Ramos (cell line): ENCODE results near the gene RNF181.
"Not testable (repeated sequence)": the region's sequence is repeated elsewhere in the genome, so short reads cannot be mapped to it uniquely, and the experiment has no call there.

Experiments used
- in situ Hi-C: fragments of 300-500 bp; cut with MboI; formaldehyde crosslinking; loops from one replicate; pipeline ENCODE4 v1.14.3; 2022; ENCODE audit warnings: low sequenced_read_pairs; ENCODE audit not compliant: unreplicated experiment

Gene RNF181

GRCh38 chr2:85575739-85576138 is 19.8 kb upstream of the RNF181 start:
- in situ Hi-C loops, result no loop called here

- in situ Hi-C loops, result no loop called here
These were observed 18.5 kb upstream of the RNF181 start for GRCh38 chr2:85577063-85577385.

- in situ Hi-C loops, result no loop called here
These were observed 17.9 kb upstream of the RNF181 start, which contains the start of gene VAMP8 for GRCh38 chr2:85577386-85578242. TSS of gene VAMP8 (plus strand) at chr2:85577586. CDS start at chr2:85577647, 61 bp downstream.

- in situ Hi-C loops, result no loop called here
These were observed 17.0 kb upstream of the RNF181 start for GRCh38 chr2:85578243-85579180.

GRCh38 chr2:85579266-85579935 is 16.1 kb upstream of the RNF181 start:
- in situ Hi-C loops, result no loop called here

- in situ Hi-C loops, result no loop called here
These were observed 15.3 kb upstream of the RNF181 start for GRCh38 chr2:85580206-85580605.

GRCh38 chr2:85582492-85582891 is 13.1 kb upstream of the RNF181 start:
- in situ Hi-C loops, result no loop called here

GRCh38 chr2:85583667-85584353 is 11.7 kb upstream of the RNF181 start:
- in situ Hi-C loops, result no loop called here

GRCh38 chr2:85584354-85584856 is 11.1 kb upstream of the RNF181 start, which contains the start of gene VAMP5:
TSS of gene VAMP5 (plus strand) at chr2:85584431. CDS start at chr2:85584491, 60 bp downstream.
- in situ Hi-C loops, result no loop called here

- in situ Hi-C loops, result no loop called here
These were observed 10.4 kb upstream of the RNF181 start for GRCh38 chr2:85584857-85585780.

GRCh38 chr2:85585781-85586105 is 9.8 kb upstream of the RNF181 start:
- in situ Hi-C loops, result no loop called here

GRCh38 chr2:85588236-85588635 is 7.3 kb upstream of the RNF181 start:
- in situ Hi-C loops, result no loop called here

GRCh38 chr2:85588645-85589044 is 6.9 kb upstream of the RNF181 start:
- in situ Hi-C loops, result no loop called here

- in situ Hi-C loops, result no loop called here
These were observed 6.4 kb upstream of the RNF181 start for GRCh38 chr2:85589181-85589580.

- in situ Hi-C loops, result no loop called here
These were observed 5.4 kb upstream of the RNF181 start for GRCh38 chr2:85589982-85590791.

- in situ Hi-C loops, result no loop called here
These were observed 4.6 kb upstream of the RNF181 start for GRCh38 chr2:85590950-85591349.

GRCh38 chr2:85591563-85591962 is 4.0 kb upstream of the RNF181 start:
- in situ Hi-C loops, result no loop called here

- in situ Hi-C loops, result not testable (repeated sequence)
These were observed 3.2 kb upstream of the RNF181 start for GRCh38 chr2:85592299-85592698.
